HCEC 1CT (cell line): ENCODE results near the gene NSUN2.
A peak's percentile ranks its signal among the peaks of the same experiment; 100 is the strongest.
"Not testable (repeated sequence)": the region's sequence is repeated elsewhere in the genome, so short reads cannot be mapped to it uniquely, and the experiment has no call there.

Experiments used
- DNase-seq: peaks from one replicate; pipeline ENCODE4 v3.0.0-alpha.2; 2017

The NSUN2 gene

DNA sequence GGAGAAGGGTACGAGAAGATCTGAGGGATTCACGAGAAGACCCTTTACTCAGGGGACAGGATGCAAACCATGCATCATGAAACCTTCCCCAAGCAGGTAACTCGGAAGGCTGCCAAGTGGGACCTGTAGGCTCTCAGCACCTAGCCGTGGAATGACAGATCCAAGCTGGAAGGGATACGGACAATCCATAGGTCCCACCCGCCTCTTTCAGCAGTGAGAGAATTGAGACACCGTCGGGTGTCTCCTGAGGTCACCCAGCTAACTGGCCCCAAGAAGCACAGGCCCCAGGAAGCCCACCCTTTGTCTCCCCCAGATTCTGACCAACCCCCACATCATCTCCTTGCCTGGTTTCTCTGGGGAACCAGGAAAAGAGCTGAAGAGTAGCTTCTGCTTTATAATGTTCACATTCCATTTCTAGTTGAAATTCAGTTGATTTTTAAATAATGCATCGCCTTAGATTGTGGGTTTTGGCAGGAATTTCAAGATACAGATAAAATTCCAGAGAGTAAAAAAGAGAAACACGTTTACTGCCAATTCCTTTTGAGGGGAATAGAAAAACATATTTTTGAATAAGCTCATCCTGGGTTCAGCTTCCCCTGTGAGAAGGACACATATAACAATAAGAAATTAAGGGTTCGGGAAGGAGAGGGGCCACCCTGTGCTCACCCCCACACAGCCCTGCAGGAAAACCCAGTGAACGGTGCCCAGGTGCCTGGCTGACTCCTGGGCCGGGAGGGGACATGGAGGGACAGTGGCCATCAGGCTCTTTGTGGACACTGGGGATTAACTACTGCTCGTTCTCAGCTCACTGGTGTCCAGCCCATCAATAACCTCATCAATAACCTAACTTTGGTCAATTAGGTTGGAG, 51.1 kb downstream of the NSUN2 start:
- DNase-seq = no peak

DNA sequence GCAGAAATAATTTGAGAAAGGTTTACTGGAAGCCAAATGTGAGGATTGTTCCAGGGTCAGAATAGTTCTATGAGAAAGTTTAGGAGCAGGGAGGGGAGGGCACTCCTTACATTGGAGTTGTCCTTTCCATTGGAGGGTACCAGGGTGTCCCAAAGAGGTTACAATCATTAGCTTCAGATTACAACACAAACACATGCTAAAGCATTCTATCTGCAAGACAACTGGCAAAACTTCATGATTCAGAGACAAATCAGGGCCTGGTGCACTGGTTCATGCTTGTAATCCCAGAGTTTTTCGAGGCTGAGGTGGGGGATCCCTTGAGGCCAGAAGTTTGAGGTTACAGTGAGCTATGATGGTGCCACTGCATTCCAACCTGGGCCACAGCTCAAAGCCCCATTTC, 51.8 kb downstream of the NSUN2 start:
- DNase-seq = no peak

DNA sequence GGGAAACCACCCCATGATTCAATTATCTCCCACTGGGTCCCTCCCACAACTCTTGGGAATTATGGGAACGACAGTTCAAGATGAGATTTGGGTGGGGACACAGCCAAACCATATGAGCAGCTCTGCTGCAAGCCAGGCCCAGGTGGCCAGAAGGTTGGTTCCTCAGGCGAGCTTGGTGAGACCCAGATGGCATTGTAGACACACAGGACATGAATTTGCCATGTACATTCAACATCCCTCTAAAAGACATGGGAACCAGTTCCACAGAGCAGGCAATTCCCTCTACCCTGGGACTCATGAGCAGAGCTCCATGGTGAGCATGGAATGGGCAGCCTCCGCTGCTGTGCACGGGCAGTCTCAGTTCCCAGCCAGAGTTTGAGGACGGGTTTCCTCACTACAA, 53.3 kb downstream of the NSUN2 start:
- DNase-seq = no peak

DNA sequence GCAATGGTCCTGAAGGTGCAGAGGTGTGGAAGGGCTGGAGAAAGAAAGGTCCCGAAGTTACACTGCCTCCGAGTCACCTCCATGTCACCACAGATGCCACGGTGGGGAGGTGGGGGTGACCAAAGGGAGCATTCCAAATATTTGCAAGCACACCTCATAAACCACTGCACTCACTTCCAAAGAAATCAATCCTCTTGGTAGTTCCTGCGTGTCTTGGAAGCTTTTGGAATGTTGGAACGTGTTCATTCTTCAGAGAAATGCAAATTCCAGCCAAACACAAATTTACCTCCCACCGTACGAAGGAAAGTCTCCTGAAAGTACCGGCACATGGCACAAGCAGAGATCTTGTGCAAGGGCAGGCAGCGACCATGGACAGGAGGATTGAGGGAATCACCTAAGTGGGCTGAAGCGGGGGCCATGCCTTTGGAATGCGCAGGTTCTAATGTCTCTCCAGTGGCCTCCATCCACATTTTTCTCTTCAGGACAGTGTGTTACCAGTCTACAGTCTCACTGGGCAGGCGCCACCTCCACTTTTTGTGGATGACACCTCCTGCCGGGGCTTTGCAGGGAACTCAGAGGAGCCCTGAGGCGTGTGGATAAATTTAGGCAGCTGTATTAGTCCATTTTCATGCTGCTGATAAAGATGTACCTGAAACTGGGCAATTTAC, 54.0 kb downstream of the NSUN2 start:
- no peak for DNase-seq

DNA sequence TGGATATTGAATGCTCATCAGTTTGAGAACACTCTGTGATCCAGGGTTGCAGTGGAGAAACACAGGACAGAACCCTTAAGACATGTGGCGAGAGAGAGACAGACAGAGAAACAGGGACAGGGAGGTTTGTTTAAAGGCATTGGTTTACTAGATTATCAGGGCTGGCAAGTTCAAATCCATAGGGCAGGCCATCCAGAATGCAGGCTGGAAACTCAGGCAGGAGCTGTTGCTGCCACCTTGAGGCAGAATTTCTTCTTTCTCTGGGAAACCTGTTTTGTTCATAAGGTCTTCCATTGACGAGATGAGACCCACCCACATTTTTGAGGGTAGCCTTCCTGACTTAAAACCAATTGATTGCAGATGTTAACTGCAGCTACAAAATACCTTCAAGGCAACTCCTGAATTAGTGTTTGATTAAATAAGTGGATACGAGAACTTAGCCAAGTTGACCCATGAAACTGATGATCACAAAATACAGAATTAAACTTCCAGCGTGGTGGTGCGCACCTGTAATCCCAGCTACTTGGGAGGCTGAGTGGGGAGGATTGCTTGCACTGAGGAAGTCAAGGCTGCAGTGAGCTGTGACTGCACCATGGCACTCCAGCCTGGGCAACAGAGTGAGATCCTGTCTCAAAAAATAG, 55.9 kb downstream of the NSUN2 start:
- DNase-seq = peak; percentile 50

DNA sequence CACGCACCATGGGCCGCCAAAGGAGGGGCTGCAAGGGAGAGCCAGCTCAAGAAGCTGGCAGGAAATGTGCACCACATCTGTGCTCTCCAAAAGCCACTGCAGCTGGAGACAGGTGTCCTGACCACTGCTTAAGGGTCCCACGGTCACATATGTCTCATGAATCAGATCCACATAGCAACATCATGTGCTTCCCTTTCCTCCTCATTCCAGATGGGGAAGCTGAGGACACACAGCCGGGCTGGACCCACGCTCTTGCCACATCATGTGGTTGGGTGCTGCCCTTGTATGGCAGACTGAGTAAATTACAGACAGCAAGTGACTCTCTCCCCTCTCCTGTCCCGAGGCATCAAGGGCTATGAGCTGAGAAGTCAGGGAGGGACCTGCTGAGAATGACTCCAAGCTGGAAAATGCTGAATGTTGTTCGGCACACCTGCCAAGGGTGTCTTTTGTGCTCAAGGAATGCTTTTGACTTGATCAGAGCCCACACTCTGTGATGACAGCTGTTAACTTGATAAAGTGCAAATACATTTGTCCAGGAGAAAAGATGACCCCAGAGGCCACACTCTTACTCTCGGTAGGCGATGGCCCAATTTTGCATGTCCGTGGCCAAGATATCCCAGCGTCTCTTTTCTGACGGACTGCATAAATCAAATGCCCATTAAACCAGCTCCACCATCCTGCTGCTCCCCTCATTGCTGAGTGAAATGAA, 58.2 kb downstream of the NSUN2 start:
- no peak for DNase-seq

DNA sequence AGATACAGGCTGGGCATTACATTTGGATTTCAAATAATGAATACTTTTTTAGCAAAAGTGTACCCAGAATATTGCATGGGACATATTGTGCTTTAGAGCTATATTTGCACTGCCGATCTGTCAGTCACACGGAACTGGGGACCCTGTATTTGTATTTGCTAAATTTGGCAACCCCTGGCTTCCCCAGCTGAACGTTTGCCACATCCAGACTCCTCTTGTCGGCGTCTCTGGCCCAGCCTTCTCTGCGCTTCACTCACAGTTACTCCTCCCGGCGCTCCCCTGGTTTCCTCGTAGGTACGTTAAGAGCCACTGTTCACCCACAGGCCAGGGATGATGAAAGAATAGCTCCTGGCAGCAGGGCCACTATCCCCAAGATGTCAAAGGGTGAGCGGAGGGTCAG, 58.7 kb downstream of the NSUN2 start:
- DNase-seq = no peak

DNA sequence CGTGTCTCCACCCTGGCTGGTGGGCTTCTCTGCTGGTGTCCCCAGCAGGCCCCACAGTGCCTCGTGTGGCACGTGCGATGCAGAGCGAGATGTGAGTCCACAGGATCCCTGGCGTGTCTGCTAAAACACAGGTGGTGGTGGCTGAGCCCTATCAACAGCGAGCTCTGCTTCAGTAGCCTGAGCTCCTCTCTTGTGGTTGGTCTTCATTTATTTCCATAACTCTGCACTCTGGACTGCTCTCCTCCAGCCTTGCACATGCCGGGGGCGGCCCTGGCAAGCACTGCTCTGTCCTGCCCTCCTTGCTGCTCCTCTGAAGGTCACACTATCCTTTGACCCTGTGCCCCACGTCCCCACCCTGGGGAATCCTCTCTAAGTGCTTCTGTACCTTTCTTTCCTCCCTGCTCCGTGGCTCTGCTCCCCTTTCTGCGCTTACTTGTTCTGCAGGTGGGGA, 59.2 kb downstream of the NSUN2 start:
- DNase-seq = no peak

DNA sequence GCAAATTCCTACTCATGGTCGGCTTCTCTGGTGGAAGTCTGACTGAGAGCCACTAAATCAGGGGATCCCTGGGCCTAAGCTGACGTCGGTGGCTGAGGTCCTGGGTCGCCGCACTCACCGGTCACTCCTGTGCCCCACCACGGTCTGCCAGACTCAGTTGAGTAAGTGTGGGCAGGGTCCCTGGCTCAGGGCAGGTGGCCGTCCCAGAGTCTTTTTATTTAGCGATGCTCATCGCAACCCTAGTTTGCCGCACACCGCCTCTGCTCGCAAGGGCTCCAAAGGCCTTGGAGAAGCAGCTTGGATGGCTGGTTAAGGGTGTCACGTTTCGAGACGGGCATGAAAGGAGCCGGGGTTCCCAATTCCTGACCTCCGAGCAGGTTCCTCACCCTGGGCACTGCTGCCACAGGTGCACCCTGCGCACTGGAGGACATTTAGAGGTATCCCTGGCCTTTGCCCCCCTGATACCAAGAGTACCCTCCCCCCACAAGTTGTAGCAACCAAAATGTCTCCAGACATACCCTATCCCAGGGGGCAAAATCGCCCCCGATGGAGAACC, 59.9 kb downstream of the NSUN2 start:
- no peak for DNase-seq

DNA sequence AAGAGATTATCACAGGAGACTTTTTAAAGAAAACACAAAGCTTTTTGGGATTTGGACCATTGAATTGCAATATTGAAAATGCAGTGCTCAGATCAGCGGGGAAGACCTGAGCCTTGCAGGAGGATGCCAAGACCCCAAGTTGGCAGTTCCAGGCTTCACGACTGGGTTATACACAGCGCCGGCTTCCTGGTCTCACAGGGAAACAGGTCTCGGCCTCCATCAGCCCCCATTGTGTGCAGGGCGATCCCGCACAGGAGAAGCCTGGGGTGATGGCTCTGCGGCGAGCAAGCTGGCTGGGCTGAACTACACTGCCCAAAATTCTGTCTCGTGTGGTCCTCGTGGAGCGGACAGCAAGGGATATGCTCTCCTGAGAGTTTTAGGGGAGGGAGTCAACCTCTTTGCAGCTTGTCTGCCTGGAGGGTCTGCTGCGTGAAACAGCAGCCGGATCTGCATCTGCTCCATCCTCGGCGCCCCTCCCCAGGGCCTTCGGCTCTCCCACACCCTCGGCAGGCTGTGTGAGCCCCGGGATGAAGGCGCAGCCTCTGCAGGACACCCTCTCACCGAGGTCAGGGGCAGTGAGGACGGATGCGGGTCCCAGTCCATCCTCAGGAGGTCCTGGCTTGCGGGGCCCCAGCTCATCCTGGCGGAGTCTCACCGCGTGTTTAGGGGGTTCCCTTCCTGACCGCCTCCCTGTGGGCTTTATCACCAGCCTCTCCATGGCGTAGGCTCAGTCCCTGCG, 60.6 kb downstream of the NSUN2 start:
- DNase-seq = no peak

DNA sequence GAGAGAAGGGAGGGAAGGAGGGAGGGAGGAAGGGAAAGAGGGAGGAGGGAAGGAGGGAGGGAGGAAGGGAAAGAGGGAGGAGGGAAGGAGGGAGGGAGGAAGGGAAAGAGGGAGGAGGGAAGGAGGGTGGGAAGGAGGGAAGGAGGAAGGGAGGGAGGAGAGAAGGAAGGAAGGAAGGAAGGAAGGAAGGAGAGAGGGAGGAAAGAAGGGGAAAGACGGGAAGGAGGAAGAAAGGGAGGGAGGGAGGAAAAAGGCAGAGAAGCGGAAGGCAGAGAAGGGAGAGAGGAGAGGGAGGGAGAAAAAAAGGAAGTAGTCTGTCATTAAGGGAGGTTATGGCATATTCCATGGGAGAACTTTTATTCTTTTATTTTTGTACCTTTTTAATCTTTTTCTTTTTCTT, 61.2 kb downstream of the NSUN2 start:
- DNase-seq = not testable (repeated sequence)

DNA sequence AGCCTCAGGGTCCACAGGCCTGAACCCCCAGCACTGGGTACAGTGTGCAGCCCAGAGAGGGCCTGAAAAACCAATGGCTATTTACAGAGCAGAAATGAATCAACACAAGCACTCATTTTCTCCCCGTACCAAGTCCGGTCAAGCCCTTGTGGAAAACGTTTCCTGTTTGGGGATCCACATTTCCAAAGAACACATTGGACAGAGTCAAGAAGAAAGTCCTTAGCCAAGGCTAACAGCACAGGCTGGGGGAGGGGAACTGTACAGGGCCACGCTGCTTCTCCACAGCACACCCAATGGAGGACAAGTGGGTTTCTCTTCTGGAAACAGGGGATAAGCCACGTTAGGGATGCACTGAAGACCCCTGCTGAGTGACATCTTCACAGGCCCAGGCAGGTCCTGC, 62.3 kb downstream of the NSUN2 start:
- DNase-seq = no peak

DNA sequence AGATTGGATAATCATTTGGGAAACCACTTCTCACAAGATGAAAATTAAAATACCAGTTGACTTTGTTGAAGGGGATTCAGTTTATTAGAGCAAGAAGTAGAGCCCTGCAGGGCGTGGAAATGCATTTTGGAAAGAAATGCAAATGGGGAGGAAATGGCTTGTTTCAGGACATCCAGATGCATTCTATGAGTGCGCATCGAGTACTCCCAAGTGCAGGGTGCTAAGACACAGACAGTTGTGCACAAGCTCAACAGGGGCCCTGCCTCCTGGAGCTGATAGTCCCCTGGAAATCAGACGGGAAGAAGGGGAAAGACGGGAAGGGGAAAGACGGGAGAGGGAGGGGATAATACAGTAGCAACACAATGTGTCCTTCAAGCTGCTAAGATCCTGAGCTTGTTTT, 64.0 kb downstream of the NSUN2 start:
- DNase-seq = no peak

DNA sequence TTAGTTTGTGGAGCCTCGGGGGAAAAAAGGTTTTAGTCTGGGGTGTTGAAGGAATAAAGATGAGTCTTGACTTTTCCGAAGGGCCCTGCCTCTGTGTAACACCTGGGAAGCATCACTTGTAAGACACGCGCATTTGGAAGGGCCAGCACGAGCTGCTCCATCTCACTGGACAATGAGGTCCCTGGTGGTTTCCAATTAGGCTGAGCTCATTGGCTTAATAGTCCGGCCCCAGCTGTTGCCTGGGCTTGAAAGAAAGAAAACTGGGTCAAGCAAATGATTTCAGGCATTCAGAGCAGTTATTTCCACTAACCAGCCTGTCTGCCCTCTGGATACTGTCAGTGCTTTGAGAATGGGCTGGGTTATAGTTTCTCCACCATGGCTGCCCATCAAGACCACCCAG, 64.5 kb downstream of the NSUN2 start:
- no peak for DNase-seq

DNA sequence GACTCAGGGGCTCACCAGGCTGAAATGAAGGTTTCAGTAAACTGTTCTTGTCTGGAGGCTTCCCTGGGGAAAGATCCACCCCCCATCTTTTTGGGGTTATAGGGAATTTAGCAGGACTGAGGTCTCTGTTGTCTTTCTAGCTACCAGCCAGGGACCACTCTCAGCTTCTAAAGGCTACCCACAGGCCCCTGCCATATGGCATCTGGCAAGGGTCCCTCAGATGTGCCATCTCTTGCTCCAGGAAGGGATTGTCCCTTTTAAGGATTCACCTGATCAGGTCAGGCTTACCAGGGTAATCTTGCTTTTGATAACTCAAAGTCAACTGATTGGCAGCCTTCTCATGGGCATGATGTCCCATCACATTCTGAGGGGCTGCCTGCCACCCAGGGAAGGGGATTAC, 65.0 kb downstream of the NSUN2 start:
- DNase-seq = no peak

DNA sequence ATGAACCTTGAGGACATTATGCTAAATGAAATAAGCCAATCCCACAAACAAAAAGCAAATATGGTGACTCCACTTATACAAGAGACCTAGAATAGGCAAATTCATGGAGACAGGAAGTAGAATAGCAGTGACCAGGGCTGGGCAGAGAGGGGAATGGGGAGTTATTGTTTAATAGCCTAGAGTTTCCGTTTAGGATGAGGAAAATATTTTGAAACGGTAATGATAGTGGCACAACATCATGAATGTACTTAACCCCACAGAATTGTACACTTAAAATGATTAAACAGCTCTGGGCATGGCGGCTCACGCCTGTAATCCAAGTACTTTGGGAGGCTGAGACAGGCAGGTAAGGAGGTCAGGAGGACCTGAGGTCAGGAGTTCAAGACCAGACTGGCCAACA, 65.8 kb downstream of the NSUN2 start:
- no peak for DNase-seq

DNA sequence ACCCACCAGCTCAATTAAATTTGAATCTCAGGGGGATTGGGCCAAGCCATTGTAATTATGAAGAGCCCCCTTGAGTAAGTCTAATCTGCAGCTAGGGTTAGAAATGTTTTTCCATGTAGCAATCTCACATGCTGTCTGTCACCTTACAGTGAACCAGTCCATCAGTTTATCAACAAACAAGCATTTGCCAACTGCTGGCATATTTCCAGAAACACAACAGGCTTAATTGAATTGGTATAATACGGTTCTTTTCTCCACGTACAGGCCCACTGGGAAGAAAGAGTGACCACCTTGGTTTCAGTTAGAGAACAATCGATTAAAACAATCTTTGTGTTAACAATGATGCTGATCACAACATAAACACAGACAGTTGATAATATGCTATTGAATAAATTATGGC, 67.4 kb downstream of the NSUN2 start:
- no peak for DNase-seq

DNA sequence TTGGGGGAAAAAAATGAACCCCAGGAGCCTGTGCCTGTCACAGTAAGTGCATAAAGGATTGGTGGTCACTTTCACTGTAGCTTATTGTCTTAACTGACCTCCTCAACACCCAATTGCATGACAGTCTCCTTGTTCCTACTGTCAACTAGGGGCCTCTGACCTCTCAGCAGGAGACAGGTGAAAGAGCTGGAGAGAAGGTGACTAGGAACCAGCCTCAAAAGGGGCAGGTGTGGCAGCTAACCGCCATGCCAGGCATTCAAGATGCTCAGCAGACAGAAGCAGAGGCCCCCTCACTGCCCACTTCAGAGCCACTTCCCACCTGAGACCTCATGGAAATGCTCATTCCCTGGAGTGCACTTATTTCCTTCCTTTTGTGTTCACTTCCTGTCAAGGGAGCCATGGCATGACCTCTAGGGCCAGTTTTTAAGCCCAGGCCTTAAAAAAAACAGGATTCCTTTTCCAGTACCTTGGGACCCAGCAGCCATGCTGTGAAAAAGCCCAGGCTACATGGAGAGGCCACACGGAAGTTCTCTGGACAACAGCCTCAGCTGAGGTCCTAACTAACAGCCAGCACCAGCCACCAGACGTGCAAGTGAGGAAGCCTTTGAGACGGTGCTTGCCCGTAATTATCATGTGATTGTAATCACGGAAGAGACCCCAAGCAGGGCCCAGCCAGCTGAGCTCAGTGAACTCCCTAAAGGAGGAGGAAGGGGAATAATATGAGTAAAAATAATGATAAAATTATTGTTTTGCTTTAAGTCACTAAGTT, 74.9 kb downstream of the NSUN2 start:
- no peak for DNase-seq

DNA sequence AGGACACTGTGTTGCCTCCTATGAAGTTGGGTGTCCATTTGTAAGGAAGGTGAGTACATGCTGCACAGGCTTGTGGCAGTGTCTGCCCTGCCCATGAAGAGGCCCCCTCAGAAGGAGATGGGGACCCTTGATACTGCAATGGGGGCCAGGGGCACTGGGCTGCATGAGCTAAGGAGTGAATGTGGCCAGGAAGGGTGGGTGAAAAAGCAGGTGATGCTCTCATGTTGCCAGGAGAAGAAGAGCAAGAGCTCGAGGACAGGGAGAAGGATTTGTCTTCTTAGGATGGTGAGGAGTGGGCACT, 76.1 kb downstream of the NSUN2 start:
- no peak for DNase-seq

DNA sequence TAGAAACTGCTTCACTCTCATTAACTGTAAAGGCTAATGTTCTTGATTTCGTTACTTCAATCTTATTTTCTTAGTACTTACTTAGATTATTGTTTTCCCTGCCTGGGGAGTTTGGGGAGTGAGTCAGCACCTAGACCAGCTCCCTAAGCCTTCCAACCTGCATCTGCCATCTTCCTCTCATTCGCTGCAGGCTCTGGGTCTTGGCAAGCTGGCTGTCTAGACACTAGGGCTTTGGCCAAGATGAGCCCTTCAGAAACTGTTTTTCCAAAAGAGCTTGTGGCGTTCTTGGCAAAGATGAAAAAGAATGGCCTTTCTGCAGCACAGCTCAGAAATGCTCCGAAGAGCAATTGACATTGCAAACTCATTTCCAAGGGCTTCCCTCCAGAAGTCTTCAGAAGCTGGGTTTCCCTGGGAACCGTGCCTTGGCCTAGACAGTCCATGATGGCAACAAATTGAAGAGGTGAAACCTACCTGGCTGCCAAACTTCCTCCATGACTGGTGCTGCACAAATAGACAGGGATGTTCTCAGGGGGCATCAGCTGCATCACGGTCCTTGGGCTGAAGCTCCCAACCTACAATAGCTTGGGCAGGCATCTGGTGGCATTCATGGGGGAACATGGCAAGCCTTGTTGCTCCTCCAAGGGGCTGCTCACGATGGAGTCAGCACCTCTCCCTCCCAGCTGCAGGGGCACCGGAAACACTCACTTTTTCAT, 76.6 kb downstream of the NSUN2 start:
- DNase-seq = no peak

DNA sequence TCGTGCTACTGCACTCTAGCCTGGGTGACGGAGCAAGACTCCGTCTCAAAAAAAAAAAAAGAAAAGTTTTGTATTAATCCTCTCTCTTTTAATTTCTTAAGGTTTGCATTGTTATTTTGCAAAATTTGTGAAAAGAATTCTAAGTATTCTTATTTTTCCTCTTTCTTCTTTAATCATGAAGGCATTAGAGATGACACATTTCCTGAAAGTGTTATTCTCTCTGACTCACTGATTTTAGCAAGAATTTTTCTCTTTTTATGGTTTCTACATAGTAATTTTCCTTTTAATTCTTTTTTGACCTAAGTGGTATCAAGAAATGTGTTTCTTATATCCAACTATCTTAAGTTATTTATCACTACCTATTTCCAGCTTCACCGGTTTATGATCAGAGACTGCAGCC, 78.0 kb downstream of the NSUN2 start:
- DNase-seq = peak; percentile 9
